Endothelial cell of umbilical vein (primary cell): ENCODE results near the gene MYCBP2. TPM values are rescaled to one million over a fixed set of nuclear protein-coding genes. Genes with fewer than 3 reads are reported as not detected.

Source experiments
- BruUV-seq: library from RNA; stranded (reverse); fragments of 400-500 nt; replicated peaks from 2 replicates; lab custom pipeline; 2021; lab: Mats Ljungman, UMichigan
- CTCF ChIA-PET: fragments of 300-600, 350-600 bp; sonication (Branson Sonifier 250); formaldehyde crosslinking; loops from one replicate; lab custom pipeline; 2021; ENCODE audit warnings: antibody characterized with exemption, inconsistent platforms; lab: Charles Lee
- POLR2A ChIA-PET: fragments of 300-600, 350-600 bp; sonication (Branson Sonifier 250); formaldehyde crosslinking; loops from one replicate; lab custom pipeline; 2021; ENCODE audit warnings: antibody characterized with exemption, inconsistent platforms; lab: Charles Lee
- DNase-seq: peaks from one replicate; pipeline ENCODE4 v3.0.0-alpha.2; 2011; ENCODE audit warnings: low read depth, low spot score
- FAIRE-seq: peaks from 2 replicates; lab custom pipeline; 2011; peaks lifted over from hg19 to GRCh38; lab: Jason Lieb, UNC
- H2AFZ ChIP-seq: 2 replicates; pipeline ENCODE4 v1.6.0; 2012; ENCODE audit warnings: low read depth, low read length, control low read depth, inconsistent platforms
- H3K27ac ChIP-seq: 2 replicates; pipeline ENCODE4 v1.5.1; 2011; ENCODE audit warnings: low read depth, mild to moderate bottlenecking, control low read depth, low read length, moderate library complexity; ENCODE audit not compliant: insufficient read depth
- H3K27me3 ChIP-seq, 2 experiments: 2 replicates each; pipeline versions ENCODE4 v1.6.0 to v1.6.1; 2011; ENCODE audit warnings: low read length in 2 of 2, mixed read lengths in 1 of 2; ENCODE audit not compliant: control insufficient read depth in 2 of 2, insufficient read depth in 2 of 2
- H3K36me3 ChIP-seq, 2 experiments: 2 replicates in 1 of 2; 3 replicates in 1 of 2; pipeline ENCODE4 v1.5.1; 2011; ENCODE audit warnings: low read length in 2 of 2, mild to moderate bottlenecking in 1 of 2, moderate library complexity in 1 of 2; ENCODE audit not compliant: control insufficient read depth in 2 of 2, insufficient read depth in 2 of 2; ENCODE audit errors: extremely low read depth in 1 of 2
- H3K4me1 ChIP-seq: 3 replicates; pipeline ENCODE4 v1.5.1; 2011; ENCODE audit warnings: mild to moderate bottlenecking, low read length; ENCODE audit not compliant: control insufficient read depth, insufficient read depth; ENCODE audit errors: extremely low read depth
- H3K4me2 ChIP-seq: 2 replicates; pipeline ENCODE4 v1.6.1; 2011; ENCODE audit warnings: low read length, control low read depth, mixed read lengths; ENCODE audit not compliant: insufficient read depth
- H3K4me3 ChIP-seq, 3 experiments: fragments of 200-600 bp in 1 of 3; sonication (generic), shearing (Covaris generic) in 1 of 3; replicated peaks in 1 of 3; 2 replicates each; pipeline ENCODE4 v1.5.1; 2011 to 2016; ENCODE audit warnings: control low read depth in 3 of 3, low read length in 3 of 3, mild to moderate bottlenecking in 2 of 3, inconsistent platforms in 1 of 3, low read depth in 1 of 3, moderate library complexity in 1 of 3; ENCODE audit not compliant: insufficient read depth in 1 of 3
- H3K79me2 ChIP-seq: 2 replicates; pipeline ENCODE4 v1.6.0; 2012; ENCODE audit warnings: low read length, inconsistent platforms; ENCODE audit not compliant: control insufficient read depth, insufficient read depth
- H3K9ac ChIP-seq: replicated peaks from 2 replicates; pipeline ENCODE3; 2011; ENCODE audit warnings: low read length, control low read depth; ENCODE audit not compliant: insufficient read depth; ENCODE audit errors: extremely low read depth
- H3K9me1 ChIP-seq: replicated peaks from 3 replicates; pipeline ENCODE4 v1.6.0; 2011; ENCODE audit warnings: mild to moderate bottlenecking, low read length; ENCODE audit not compliant: control insufficient read depth, insufficient read depth; ENCODE audit errors: extremely low read depth
- H3K9me3 ChIP-seq: replicated peaks from 2 replicates; pipeline ENCODE4 v1.5.1; 2012; ENCODE audit warnings: low read length, inconsistent platforms; ENCODE audit not compliant: control insufficient read depth, insufficient read depth
- H4K20me1 ChIP-seq: replicated peaks from 2 replicates; pipeline ENCODE3; 2011; ENCODE audit warnings: mild to moderate bottlenecking, low read length; ENCODE audit not compliant: control insufficient read depth, insufficient read depth; ENCODE audit errors: extremely low read depth
- CTCF ChIP-seq, 2 donors: IDR thresholded peaks; 1 replicate in 1 of 2; 2 replicates in 1 of 2; pipeline ENCODE4 v1.5.1; 2011; ENCODE audit warnings: low read length in 2 of 2, mild to moderate bottlenecking in 2 of 2, moderate library complexity in 2 of 2, control low read depth in 1 of 2, inconsistent platforms in 1 of 2, low read depth in 1 of 2; ENCODE audit not compliant: insufficient read depth in 1 of 2; ENCODE audit errors: extremely low read depth in 1 of 2
- EZH2 ChIP-seq: IDR thresholded peaks from 2 replicates; pipeline ENCODE4 v1.6.1; 2012; ENCODE audit warnings: borderline replicate concordance, low read depth, mild to moderate bottlenecking, moderate library complexity, low read length, inconsistent platforms; ENCODE audit not compliant: severe bottlenecking
- FOS ChIP-seq: IDR thresholded peaks from 2 replicates; pipeline ENCODE4 v1.6.1; 2011; ENCODE audit warnings: mild to moderate bottlenecking, low read length, moderate library complexity, borderline replicate concordance; ENCODE audit not compliant: insufficient read depth
- JUN ChIP-seq: IDR thresholded peaks from 2 replicates; pipeline ENCODE4 v1.6.1; 2011; ENCODE audit warnings: borderline replicate concordance, low read depth; ENCODE audit not compliant: insufficient read length, insufficient read depth
- MAX ChIP-seq: IDR thresholded peaks from 2 replicates; pipeline ENCODE4 v1.6.1; 2011; ENCODE audit not compliant: insufficient read depth, insufficient read length
- MYC ChIP-seq: IDR thresholded peaks from one replicate; pipeline ENCODE4 v1.6.1; 2011; ENCODE audit warnings: mild to moderate bottlenecking, low read depth, low read length
- POLR2A ChIP-seq: IDR thresholded peaks from 2 replicates; pipeline ENCODE4 v1.6.1; 2012; ENCODE audit warnings: low read depth, mild to moderate bottlenecking, control low read depth, low read length
- POLR2AphosphoS5 ChIP-seq: IDR thresholded peaks from 2 replicates; pipeline ENCODE4 v1.6.1; 2012; ENCODE audit warnings: low read depth, mild to moderate bottlenecking, control low read depth, low read length, moderate library complexity; ENCODE audit not compliant: insufficient read depth
- dilution Hi-C: fragments of 300-500 bp; cut with MboI; formaldehyde crosslinking; loops from one replicate; pipeline ENCODE4 v1.15.0; 2019; ENCODE audit warnings: low sequenced_read_pairs; ENCODE audit not compliant: extremely low pct_ligation_motif_present
- intact Hi-C: fragments of 100-400 bp; cut with micrococcal nuclease; formaldehyde crosslinking; loops from one replicate; pipeline ENCODE4 v1.10.0; 2022
- polyA plus RNA-seq, 4 experiments: library from polyadenylated mRNA; depleted of rRNA in 3 of 4; stranded (reverse) in 3 of 4; unstranded in 1 of 4; fragments of >200 nt; gene quantifications; 2 replicates each; pipeline versions ENCODE4 v1.2.1 to v1.2.3, GENCODE V29; 2011 to 2012; ENCODE audit warnings: missing spikeins in 1 of 4
- total RNA-seq: library from RNA; stranded (reverse); gene quantifications from 2 replicates; pipeline ENCODE4 v1.2.3, GENCODE V29; 2021

The MYCBP2 gene
- total and polyA plus RNA-seq, 2 donors (not counting 3 experiments of a cell fraction or from before 2014, with no cell fraction given): 30.5 to 89.8 TPM

GRCh38 chr13:77300176-77301037 is 26.5 kb downstream of the MYCBP2 start:
- peaks cover 55% of the 10 kb centered on the region for H3K79me2 ChIP-seq
- no peaks in the 10 kb centered on the region for H3K9me3 ChIP-seq
- H3K27me3 ChIP-seq: no peaks in the 10 kb centered on the region
- H3K4me2 ChIP-seq: peak overlapping the region; percentile 26
- H3K4me1 ChIP-seq: peaks cover 26% of the 10 kb centered on the region
- CTCF ChIA-PET: interaction anchor here (0.9 to 1.4 kb wide), 4 partner anchors 19 to 178 kb away, joined by 3 to 8 read pairs (median 4); partner anchors contain the start of gene MYCBP2
- no peaks in the 10 kb centered on the region for H3K9me1 ChIP-seq
- peak overlapping the region; percentile 17 for H3K9ac ChIP-seq
- peak; percentile 75 for DNase-seq
- H3K4me3 ChIP-seq: no peak overlapping the region
- TF ChIP-seq MAX (no peak), FOS (peak; percentile 13), MYC (no peak), POLR2AphosphoS5 (no peak)
- BruUV-seq: no TSS peak
- no peaks in the 10 kb centered on the region for H4K20me1 ChIP-seq
- H3K36me3 ChIP-seq: peaks cover 0 to 2% of the 10 kb centered on the region in 2 experiments
- H2AFZ ChIP-seq: peak overlapping the region; percentile 14
- H3K27ac ChIP-seq: peak overlapping the region; percentile 52
- intact Hi-C loops (no loop called here), dilution Hi-C loops (no loop called here)
- no peak for FAIRE-seq
- POLR2A ChIA-PET: no interaction called here

GRCh38 chr13:77299587-77299986 is 27.3 kb downstream of the MYCBP2 start:
- peaks cover 0 to 2% of the 10 kb centered on the region in 2 experiments for H3K36me3 ChIP-seq
- H4K20me1 ChIP-seq: no peaks in the 10 kb centered on the region
- no peak overlapping the region for H3K9ac ChIP-seq
- ChIA-PET POLR2A (no interaction called here), CTCF (interaction anchor here (1.2 kb wide), 1 partner anchor 26 kb away, joined by 4 read pairs; no protein-coding TSS in a partner anchor)
- H3K79me2 ChIP-seq: peaks cover 51% of the 10 kb centered on the region
- no peaks in the 10 kb centered on the region for H3K9me3 ChIP-seq
- DNase-seq (no peak), FAIRE-seq (no peak)
- H2AFZ ChIP-seq: no peak overlapping the region
- intact Hi-C loops: no loop called here
- no peaks in the 10 kb centered on the region for H3K27me3 ChIP-seq
- TF ChIP-seq JUN (no peak), EZH2 (no peak), POLR2AphosphoS5 (no peak), CTCF (IDR thresholded peaks at IDR 0.05; ENCODE audit: extremely low read depth in 1 of 2, insufficient read depth in 1 of 2, low read depth in 1 of 2, low read length in 2 of 2) (no peak), POLR2A (no peak)
- peak overlapping the region; percentile 26 for H3K4me2 ChIP-seq
- dilution Hi-C loops: no loop called here
- no peak overlapping the region for H3K4me3 ChIP-seq
- peaks cover 18% of the 10 kb centered on the region for H3K4me1 ChIP-seq
- no peak overlapping the region for H3K27ac ChIP-seq
- no TSS peak for BruUV-seq
- no peaks in the 10 kb centered on the region for H3K9me1 ChIP-seq
